Umbilical cord (tissue), 2 donors: Measurements from ENCODE around the gene E2F8. TPM values are rescaled to one million over a fixed set of nuclear protein-coding genes. Genes with fewer than 3 reads are reported as not detected.

Experiments
- DNase-seq: peaks from one replicate; pipeline ENCODE4 v3.0.0-alpha.2; 2015; ENCODE audit warnings: low spot score
- total RNA-seq: library from RNA; depleted of rRNA; stranded (reverse); fragments of >200 nt; gene quantifications from one replicate; pipeline ENCODE4 v1.2.3, GENCODE V29; 2014; ENCODE audit warnings: low replicate concordance; ENCODE audit not compliant: insufficient read depth

Gene E2F8
- total RNA-seq, 1 donor from 2014 or later = 19.3 TPM

- no peak for DNase-seq
These were observed 15.6 kb downstream of the E2F8 start for GRCh38 chr11:19225123-19225522.

- DNase-seq = no peak
These were observed 19.6 kb downstream of the E2F8 start for GRCh38 chr11:19220903-19221724.

GRCh38 chr11:19218786-19219460, 21.8 kb downstream of the E2F8 start:
- DNase-seq = no peak

- DNase-seq = no peak
These were observed 22.5 kb downstream of the E2F8 start for GRCh38 chr11:19218216-19218615.

- no peak for DNase-seq
These were observed 23.9 kb downstream of the E2F8 start for GRCh38 chr11:19216709-19217374.

- DNase-seq = no peak
These were observed 24.7 kb downstream of the E2F8 start for GRCh38 chr11:19216021-19216420.

GRCh38 chr11:19209617-19210370, 31.0 kb downstream of the E2F8 start:
- DNase-seq = peak; percentile 63

GRCh38 chr11:19208959-19209546, 31.7 kb downstream of the E2F8 start:
- no peak for DNase-seq

- no peak for DNase-seq
These were observed 32.6 kb downstream of the E2F8 start for GRCh38 chr11:19208181-19208580.

GRCh38 chr11:19204836-19205235, 35.9 kb downstream of the E2F8 start:
- no peak for DNase-seq

GRCh38 chr11:19201737-19202605, 38.8 kb downstream of the E2F8 start, which contains the start of gene CSRP3:
CSRP3 (minus strand) TSS chr11:19201983; CDS start chr11:19192448, 9,535 bp downstream.
- no peak for DNase-seq

GRCh38 chr11:19200410-19201201, 40.1 kb downstream of the E2F8 start:
- no peak for DNase-seq

- DNase-seq = peak; percentile 51
These were observed 41.0 kb downstream of the E2F8 start for GRCh38 chr11:19199771-19200170.

- no peak for DNase-seq
These were observed 41.7 kb downstream of the E2F8 start for GRCh38 chr11:19199048-19199447.

GRCh38 chr11:19196432-19196831, 44.3 kb downstream of the E2F8 start:
- DNase-seq = no peak

- no peak for DNase-seq
These were observed 46.0 kb downstream of the E2F8 start for GRCh38 chr11:19194620-19195308.

- no peak for DNase-seq
These were observed 46.8 kb downstream of the E2F8 start for GRCh38 chr11:19193916-19194315.

- no peak for DNase-seq
These were observed 49.1 kb downstream of the E2F8 start for GRCh38 chr11:19191530-19192169.
